Measurements from ENCODE around the gene TST. TPM values are rescaled to one million over a fixed set of nuclear protein-coding genes. Genes with fewer than 3 reads are reported as not detected.

Gene TST
- 281 TPM for total RNA-seq

GRCh38 chr22:37019309-37020191, at the start of gene TST, which contains the start of gene MPST:
TST (minus strand) TSS chr22:37019447; CDS start chr22:37018732, 715 bp downstream.
MPST (plus strand) TSS chr22:37019742; CDS start chr22:37019837, 95 bp downstream.
- DNase-seq (ENCODE audit: low spot score) = peak; percentile 73

- no peak for DNase-seq (ENCODE audit: low spot score)
Observed at GRCh38 chr22:37068859-37069258, 49.6 kb upstream of the TST start.

GRCh38 chr22:37067428-37067827, 48.2 kb upstream of the TST start:
- DNase-seq (ENCODE audit: low spot score) = no peak

GRCh38 chr22:37065961-37066360, 46.7 kb upstream of the TST start:
- no peak for DNase-seq (ENCODE audit: low spot score)

- DNase-seq (ENCODE audit: low spot score) = no peak
Observed at GRCh38 chr22:37065180-37065579, 45.9 kb upstream of the TST start.

GRCh38 chr22:37064553-37064952, 45.3 kb upstream of the TST start:
- no peak for DNase-seq (ENCODE audit: low spot score)

- DNase-seq (ENCODE audit: low spot score) = no peak
Observed at GRCh38 chr22:37063431-37064420, 44.5 kb upstream of the TST start.

- DNase-seq (ENCODE audit: low spot score) = no peak
Observed at GRCh38 chr22:37062702-37063381, 43.6 kb upstream of the TST start.

- no peak for DNase-seq (ENCODE audit: low spot score)
Observed at GRCh38 chr22:37062376-37062675, 43.1 kb upstream of the TST start.

- no peak for DNase-seq (ENCODE audit: low spot score)
Observed at GRCh38 chr22:37061611-37062375, 42.5 kb upstream of the TST start.

GRCh38 chr22:37060801-37061610, 41.8 kb upstream of the TST start:
- no peak for DNase-seq (ENCODE audit: low spot score)

- no peak for DNase-seq (ENCODE audit: low spot score)
Observed at GRCh38 chr22:37059876-37060449, 40.7 kb upstream of the TST start.

GRCh38 chr22:37058917-37059701, 39.9 kb upstream of the TST start:
- DNase-seq (ENCODE audit: low spot score) = no peak

GRCh38 chr22:37057796-37058510, 38.7 kb upstream of the TST start:
- DNase-seq (ENCODE audit: low spot score) = no peak

- no peak for DNase-seq (ENCODE audit: low spot score)
Observed at GRCh38 chr22:37057226-37057625, 38.0 kb upstream of the TST start.

- no peak for DNase-seq (ENCODE audit: low spot score)
Observed at GRCh38 chr22:37056246-37056645, 37.0 kb upstream of the TST start.

- DNase-seq (ENCODE audit: low spot score) = no peak
Observed at GRCh38 chr22:37054600-37055365, 35.5 kb upstream of the TST start.

- no peak for DNase-seq (ENCODE audit: low spot score)
Observed at GRCh38 chr22:37054056-37054395, 34.8 kb upstream of the TST start.

All from mucosa of gallbladder (tissue), 1 donor.